Stimulated activated naive CD8-positive, alpha-beta T cell treated with anti-CD3 and anti-CD28 coated beads, Interleukin-15, Interleukin-2, amounts not matched to agents 100 ng/mL and 50 ng/mL, for 24 hours (primary cell): ENCODE results near the gene RCAN1.

Experiments
- H3K27ac Mint-ChIP-seq: one replicate; pipeline ENCODE4 v1.8.0; 2021; ENCODE audit warnings: mild to moderate bottlenecking, mixed read lengths
- H3K27me3 Mint-ChIP-seq: one replicate; pipeline ENCODE4 v1.8.0; 2021; ENCODE audit warnings: mixed read lengths
- H3K36me3 Mint-ChIP-seq: one replicate; pipeline ENCODE4 v1.8.0; 2021; ENCODE audit warnings: low read depth, mixed read lengths
- H3K4me1 Mint-ChIP-seq: one replicate; pipeline ENCODE4 v1.8.0; 2021; ENCODE audit warnings: low read depth, mixed read lengths
- H3K4me3 Mint-ChIP-seq: one replicate; pipeline ENCODE4 v1.8.0; 2021; ENCODE audit warnings: mild to moderate bottlenecking, mixed read lengths
- H3K9me3 Mint-ChIP-seq: one replicate; pipeline ENCODE4 v1.8.0; 2021; ENCODE audit warnings: mixed read lengths

The RCAN1 gene

GRCh38 chr21:34534522-34534921 lies 80.4 kb downstream of the RCAN1 start:
- Mint-ChIP-seq H3K27ac (peak overlapping the region; percentile 97), H3K4me3 (peak overlapping the region; percentile 19)

GRCh38 chr21:34533938-34534337 lies 81.0 kb downstream of the RCAN1 start:
- Mint-ChIP-seq H3K36me3 (peaks cover 9% of the 10 kb centered on the region), H3K27ac (peak overlapping the region; percentile 97), H3K4me3 (no peak overlapping the region), H3K4me1 (peaks cover 54% of the 10 kb centered on the region), H3K27me3 (no peaks in the 10 kb centered on the region), H3K9me3 (no peaks in the 10 kb centered on the region)

More at GRCh38 chr21:34534522-34534921, 80.4 kb downstream of the RCAN1 start:
- Mint-ChIP-seq H3K36me3 (peaks cover 9% of the 10 kb centered on the region), H3K27me3 (no peaks in the 10 kb centered on the region), H3K9me3 (no peaks in the 10 kb centered on the region), H3K4me1 (peaks cover 49% of the 10 kb centered on the region)

GRCh38 chr21:34531399-34531798 lies 83.5 kb downstream of the RCAN1 start:
- H3K4me1 Mint-ChIP-seq: peaks cover 61% of the 10 kb centered on the region
- H3K27ac Mint-ChIP-seq: no peak overlapping the region
- H3K36me3 Mint-ChIP-seq: peaks cover 14% of the 10 kb centered on the region
- H3K4me3 Mint-ChIP-seq: no peak overlapping the region
- no peaks in the 10 kb centered on the region for H3K27me3 Mint-ChIP-seq
- no peaks in the 10 kb centered on the region for H3K9me3 Mint-ChIP-seq

GRCh38 chr21:34530261-34530660 lies 84.7 kb downstream of the RCAN1 start:
- H3K27me3 Mint-ChIP-seq: no peaks in the 10 kb centered on the region
- no peaks in the 10 kb centered on the region for H3K9me3 Mint-ChIP-seq
- peaks cover 66% of the 10 kb centered on the region for H3K4me1 Mint-ChIP-seq
- H3K36me3 Mint-ChIP-seq: peaks cover 14% of the 10 kb centered on the region
- no peak overlapping the region for H3K27ac Mint-ChIP-seq
- no peak overlapping the region for H3K4me3 Mint-ChIP-seq

- Mint-ChIP-seq H3K4me1 (peaks cover 60% of the 10 kb centered on the region), H3K9me3 (no peaks in the 10 kb centered on the region), H3K27me3 (no peaks in the 10 kb centered on the region), H3K36me3 (peaks cover 22% of the 10 kb centered on the region), H3K4me3 (no peak overlapping the region), H3K27ac (peak overlapping the region; percentile 78)
Measured at GRCh38 chr21:34528131-34528561, 86.8 kb downstream of the RCAN1 start.

DNA sequence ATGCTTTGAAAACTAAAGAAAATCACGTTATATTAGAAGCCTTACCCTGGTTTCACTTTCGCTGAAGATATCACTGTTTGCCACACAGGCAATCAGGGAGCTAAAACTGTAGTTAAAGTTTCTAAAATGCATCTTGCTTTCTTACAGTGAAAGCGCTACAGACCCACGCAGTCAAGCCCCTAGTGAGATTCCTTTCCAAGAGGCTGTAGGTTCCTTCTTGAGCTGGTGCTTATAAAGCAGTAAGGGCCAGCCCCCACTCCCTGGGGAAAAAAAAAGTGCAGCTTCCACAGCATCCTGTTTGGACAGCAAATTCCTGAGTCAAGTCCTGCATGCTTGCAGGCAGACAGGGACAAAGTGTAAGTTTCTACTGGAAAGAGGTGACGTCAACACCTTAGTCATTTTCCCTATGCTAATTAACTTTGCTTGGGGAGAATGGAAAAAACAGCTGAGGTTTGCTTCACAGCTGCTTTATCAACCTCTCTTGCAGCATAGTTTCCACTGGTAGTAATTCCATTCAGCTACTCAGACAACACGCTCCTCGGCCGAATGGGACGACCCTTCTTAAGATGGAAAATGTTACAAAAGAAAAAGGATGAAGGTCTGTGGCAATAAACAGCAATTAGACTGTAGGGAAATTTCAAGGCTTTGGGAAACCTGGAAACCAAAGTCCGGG lies 88.2 kb downstream of the RCAN1 start:
- Mint-ChIP-seq H3K4me3 (peak overlapping the region; percentile 81), H3K4me1 (peaks cover 70% of the 10 kb centered on the region), H3K36me3 (peaks cover 28% of the 10 kb centered on the region), H3K27me3 (no peaks in the 10 kb centered on the region), H3K9me3 (no peaks in the 10 kb centered on the region), H3K27ac (peak overlapping the region; percentile 97)

GRCh38 chr21:34526241-34526617 lies 88.7 kb downstream of the RCAN1 start:
- Mint-ChIP-seq H3K4me3 (peak overlapping the region; percentile 81), H3K27ac (peak overlapping the region; percentile 97), H3K9me3 (no peaks in the 10 kb centered on the region), H3K4me1 (peaks cover 70% of the 10 kb centered on the region), H3K36me3 (peaks cover 28% of the 10 kb centered on the region), H3K27me3 (no peaks in the 10 kb centered on the region)

GRCh38 chr21:34524646-34525601 lies 90.0 kb downstream of the RCAN1 start:
- no peaks in the 10 kb centered on the region for H3K9me3 Mint-ChIP-seq
- H3K27me3 Mint-ChIP-seq: no peaks in the 10 kb centered on the region
- H3K36me3 Mint-ChIP-seq: peaks cover 38% of the 10 kb centered on the region
- peak overlapping the region; percentile 60 for H3K27ac Mint-ChIP-seq
- peak overlapping the region; percentile 72 for H3K4me3 Mint-ChIP-seq
- peaks cover 67% of the 10 kb centered on the region for H3K4me1 Mint-ChIP-seq

DNA sequence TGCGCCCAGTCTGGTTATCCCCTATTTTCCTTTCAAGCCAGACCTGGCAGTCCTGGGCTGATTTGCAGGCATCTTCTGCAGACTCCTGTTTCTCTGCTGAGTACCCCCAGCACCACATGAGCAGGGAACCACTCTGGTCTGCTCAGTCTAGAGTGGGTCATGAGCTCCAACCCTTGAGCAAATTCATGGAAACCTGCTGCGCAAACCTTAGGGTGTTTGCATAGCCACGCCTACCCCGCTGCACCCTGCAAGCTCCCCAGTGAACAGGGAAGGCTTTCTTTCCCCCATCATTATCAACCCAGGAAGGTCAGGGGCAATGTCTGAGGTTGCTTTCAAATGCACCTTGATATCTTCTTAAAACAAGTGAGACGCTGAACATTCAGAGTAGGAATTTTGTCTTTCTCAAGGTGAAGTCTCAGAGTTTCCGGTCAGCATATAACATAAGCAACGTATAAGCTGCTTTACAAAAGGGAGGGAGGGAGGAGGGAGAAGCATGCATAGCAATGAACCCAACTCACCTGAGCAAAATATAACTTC lies 91.8 kb downstream of the RCAN1 start:
- no peaks in the 10 kb centered on the region for H3K27me3 Mint-ChIP-seq
- peaks cover 56% of the 10 kb centered on the region for H3K4me1 Mint-ChIP-seq
- no peak overlapping the region for H3K4me3 Mint-ChIP-seq
- H3K36me3 Mint-ChIP-seq: peaks cover 51% of the 10 kb centered on the region
- H3K27ac Mint-ChIP-seq: no peak overlapping the region
- no peaks in the 10 kb centered on the region for H3K9me3 Mint-ChIP-seq

DNA sequence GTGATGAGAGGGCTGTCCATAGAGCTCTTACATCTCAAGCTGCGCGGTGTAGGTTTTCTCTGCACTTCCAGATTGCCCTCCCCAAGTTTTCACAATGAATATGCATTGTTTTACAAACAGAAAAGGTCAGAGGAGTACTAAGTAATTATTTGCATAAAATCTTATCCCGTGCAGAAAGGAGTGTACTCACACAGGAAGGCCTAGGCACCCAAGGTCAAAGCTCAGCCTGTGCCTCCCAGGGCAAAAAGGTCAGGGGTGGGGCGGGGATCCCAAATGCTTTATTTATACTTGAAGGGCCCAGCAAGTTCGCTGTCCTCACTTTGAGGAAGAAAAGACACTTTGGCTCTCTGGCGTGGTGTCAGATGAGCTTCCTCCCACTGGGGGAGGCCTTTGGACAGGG lies 92.6 kb downstream of the RCAN1 start:
- Mint-ChIP-seq H3K4me3 (no peak overlapping the region), H3K9me3 (no peaks in the 10 kb centered on the region), H3K36me3 (peaks cover 53% of the 10 kb centered on the region), H3K4me1 (peaks cover 56% of the 10 kb centered on the region), H3K27ac (peak overlapping the region; percentile 67), H3K27me3 (no peaks in the 10 kb centered on the region)

- Mint-ChIP-seq H3K4me3 (no peak overlapping the region), H3K4me1 (peaks cover 56% of the 10 kb centered on the region), H3K36me3 (peaks cover 55% of the 10 kb centered on the region), H3K27ac (no peak overlapping the region), H3K9me3 (no peaks in the 10 kb centered on the region), H3K27me3 (no peaks in the 10 kb centered on the region)
Measured at GRCh38 chr21:34521561-34521960, 93.4 kb downstream of the RCAN1 start.

DNA sequence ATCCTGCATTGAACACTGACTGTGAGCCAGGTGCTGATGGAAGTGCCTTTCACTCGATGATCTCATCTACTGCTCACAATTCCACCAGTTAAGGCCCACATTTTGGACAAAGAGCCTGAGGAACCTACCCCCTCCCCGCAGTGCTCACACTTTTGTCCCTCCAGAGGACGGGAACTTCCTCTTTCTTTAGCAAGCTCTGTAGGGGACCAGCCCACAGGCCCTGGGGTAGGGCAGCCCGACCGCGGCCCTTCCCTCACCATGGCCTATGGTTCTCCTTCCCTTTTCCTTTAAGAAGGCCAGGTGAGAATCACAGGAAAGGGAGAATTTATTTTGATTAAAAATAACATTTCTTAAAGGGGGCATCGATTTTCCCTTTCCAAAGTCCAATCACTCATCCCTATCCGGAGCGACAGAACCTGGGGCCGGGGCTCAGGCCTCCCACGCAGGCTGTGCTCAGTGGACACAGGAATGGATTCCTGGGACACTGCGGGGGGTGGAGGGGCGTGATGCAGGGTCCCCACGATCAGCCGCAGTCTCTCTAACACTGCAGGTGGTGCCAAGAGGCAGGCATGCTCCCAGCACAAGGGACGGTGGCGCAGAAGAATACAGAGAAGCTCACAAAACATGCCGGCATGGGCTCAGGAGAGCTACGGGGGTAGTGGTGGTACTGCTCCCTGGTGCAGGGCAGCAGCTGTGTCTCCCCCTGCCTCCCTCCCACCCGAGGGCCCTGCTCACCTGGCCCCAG lies 94.0 kb downstream of the RCAN1 start:
- H3K4me3 Mint-ChIP-seq: no peak overlapping the region
- no peaks in the 10 kb centered on the region for H3K27me3 Mint-ChIP-seq
- H3K27ac Mint-ChIP-seq: no peak overlapping the region
- peaks cover 55% of the 10 kb centered on the region for H3K36me3 Mint-ChIP-seq
- H3K9me3 Mint-ChIP-seq: no peaks in the 10 kb centered on the region
- peaks cover 51% of the 10 kb centered on the region for H3K4me1 Mint-ChIP-seq

GRCh38 chr21:34520281-34520680 lies 94.6 kb downstream of the RCAN1 start:
- Mint-ChIP-seq H3K4me1 (peaks cover 46% of the 10 kb centered on the region), H3K27ac (no peak overlapping the region), H3K27me3 (no peaks in the 10 kb centered on the region), H3K9me3 (no peaks in the 10 kb centered on the region), H3K36me3 (peaks cover 55% of the 10 kb centered on the region), H3K4me3 (no peak overlapping the region)

DNA sequence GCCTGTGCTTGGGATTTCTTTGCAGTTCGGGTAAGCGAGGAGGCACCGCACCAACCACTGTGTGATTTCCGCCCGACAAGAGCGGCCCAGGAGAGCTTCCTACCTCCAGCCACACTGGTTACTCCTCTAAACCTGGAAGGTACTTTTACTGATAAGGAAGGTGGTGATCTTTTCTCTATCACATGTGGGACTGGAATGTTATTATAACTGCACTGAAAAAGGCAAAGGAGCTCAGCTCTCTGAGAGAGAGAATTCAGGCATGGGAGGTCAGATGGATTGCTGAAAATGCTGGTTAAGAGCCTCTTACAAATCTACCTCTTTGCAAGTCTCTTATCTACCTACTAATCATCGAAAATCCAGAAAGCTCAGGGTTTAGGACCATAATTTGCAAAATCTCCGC lies 95.2 kb downstream of the RCAN1 start:
- Mint-ChIP-seq H3K27ac (no peak overlapping the region), H3K36me3 (peaks cover 51% of the 10 kb centered on the region), H3K9me3 (no peaks in the 10 kb centered on the region), H3K27me3 (no peaks in the 10 kb centered on the region), H3K4me1 (peaks cover 46% of the 10 kb centered on the region), H3K4me3 (no peak overlapping the region)
